ENCODE data around the gene PDE6A.
"Not testable (repeated sequence)": the region's sequence is repeated elsewhere in the genome, so short reads cannot be mapped to it uniquely, and the experiment has no call there.

Gene PDE6A

GRCh38 chr5:149954798-149955197 is 10.2 kb upstream of the PDE6A start:
- DNase-seq (ENCODE audit: extremely low read depth, low read depth) = no peak
- TF ChIP-seq CTCF (IDR thresholded peaks at IDR 0.05; ENCODE audit: low read depth, low read length, missing control alignments) = no peak
- H3K4me3 ChIP-seq (replicated peaks; ENCODE audit: low read depth, low read length) = no peak overlapping the region

GRCh38 chr5:149953436-149954121 is 9.0 kb upstream of the PDE6A start:
- no peak for TF ChIP-seq CTCF (IDR thresholded peaks at IDR 0.05; ENCODE audit: low read depth, low read length, missing control alignments)
- no peak overlapping the region for H3K4me3 ChIP-seq (replicated peaks; ENCODE audit: low read depth, low read length)
- no peak for DNase-seq (ENCODE audit: extremely low read depth, low read depth)

- no peak for TF ChIP-seq CTCF (IDR thresholded peaks at IDR 0.05; ENCODE audit: low read depth, low read length, missing control alignments)
- H3K4me3 ChIP-seq (replicated peaks; ENCODE audit: low read depth, low read length) = no peak overlapping the region
- DNase-seq (ENCODE audit: extremely low read depth, low read depth) = no peak
These were observed 6.7 kb upstream of the PDE6A start for GRCh38 chr5:149951138-149951749.

GRCh38 chr5:149948993-149949392 is 4.4 kb upstream of the PDE6A start:
- no peak overlapping the region for H3K4me3 ChIP-seq (replicated peaks; ENCODE audit: low read depth, low read length)
- DNase-seq (ENCODE audit: extremely low read depth, low read depth) = no peak
- TF ChIP-seq CTCF (IDR thresholded peaks at IDR 0.05; ENCODE audit: low read depth, low read length, missing control alignments) = no peak

- TF ChIP-seq CTCF (IDR thresholded peaks at IDR 0.05; ENCODE audit: low read depth, low read length, missing control alignments) = no peak
- H3K4me3 ChIP-seq (replicated peaks; ENCODE audit: low read depth, low read length) = no peak overlapping the region
- no peak for DNase-seq (ENCODE audit: extremely low read depth, low read depth)
These were observed 1.5 kb upstream of the PDE6A start for GRCh38 chr5:149946118-149946517.

GRCh38 chr5:149943177-149943949 is 1.2 kb downstream of the PDE6A start:
- DNase-seq (ENCODE audit: extremely low read depth, low read depth) = not testable (repeated sequence)

GRCh38 chr5:149942741-149943169 is 1.8 kb downstream of the PDE6A start:
- not testable (repeated sequence) for H3K4me3 ChIP-seq (replicated peaks; ENCODE audit: low read depth, low read length); DNase-seq (ENCODE audit: extremely low read depth, low read depth)

More at GRCh38 chr5:149943177-149943949, 1.2 kb downstream of the PDE6A start:
- H3K4me3 ChIP-seq (replicated peaks; ENCODE audit: low read depth, low read length) = not testable (repeated sequence)
